Amygdala (tissue), 56 donors: ENCODE measurements around the gene ADAMTSL1.
"Not testable (repeated sequence)": the region's sequence is repeated elsewhere in the genome, so short reads cannot be mapped to it uniquely, and the experiment has no call there.

Source experiments
- DNase-seq, 56 donors: peaks; one replicate each; lab custom pipeline; 2025; lab: John Stamatoyannopoulos, UW

The ADAMTSL1 gene

GRCh38 chr9:18910916-18911315 is 437.0 kb downstream of the ADAMTSL1 start:
- peak in 1 of 56 donors; percentile 23 for DNase-seq

- DNase-seq, result no peak
These were observed 437.9 kb downstream of the ADAMTSL1 start for GRCh38 chr9:18911714-18912342.

- no peak for DNase-seq
These were observed 446.5 kb downstream of the ADAMTSL1 start for GRCh38 chr9:18920141-18921084.

- no peak for DNase-seq
These were observed 447.6 kb downstream of the ADAMTSL1 start for GRCh38 chr9:18921366-18922075.

GRCh38 chr9:18922161-18922885 is 448.4 kb downstream of the ADAMTSL1 start:
- no peak for DNase-seq

- no peak for DNase-seq
These were observed 449.2 kb downstream of the ADAMTSL1 start for GRCh38 chr9:18923167-18923566.

- DNase-seq, result no peak
These were observed 449.9 kb downstream of the ADAMTSL1 start for GRCh38 chr9:18923671-18924430.

- DNase-seq, result no peak
These were observed 451.9 kb downstream of the ADAMTSL1 start for GRCh38 chr9:18925880-18926279.

- DNase-seq, result no peak
These were observed 452.6 kb downstream of the ADAMTSL1 start for GRCh38 chr9:18926513-18926912.

- DNase-seq, result no peak
These were observed 454.8 kb downstream of the ADAMTSL1 start for GRCh38 chr9:18928711-18929110.

- DNase-seq, result not testable (repeated sequence)
These were observed 456.7 kb downstream of the ADAMTSL1 start for GRCh38 chr9:18930611-18931010.

GRCh38 chr9:18935541-18935940 is 461.6 kb downstream of the ADAMTSL1 start:
- DNase-seq, result no peak

- no peak for DNase-seq
These were observed 462.3 kb downstream of the ADAMTSL1 start for GRCh38 chr9:18936094-18936871.

- no peak for DNase-seq
These were observed 466.0 kb downstream of the ADAMTSL1 start for GRCh38 chr9:18939943-18940342.

GRCh38 chr9:18941060-18941740 is 467.2 kb downstream of the ADAMTSL1 start:
- no peak for DNase-seq

- DNase-seq, result no peak
These were observed 468.8 kb downstream of the ADAMTSL1 start for GRCh38 chr9:18942801-18943200.

- DNase-seq, result no peak
These were observed 474.0 kb downstream of the ADAMTSL1 start for GRCh38 chr9:18947892-18948339.

GRCh38 chr9:18951936-18952335 is 478.0 kb downstream of the ADAMTSL1 start:
- no peak for DNase-seq
